Measurements from ENCODE around the gene STON2.

The STON2 gene

DNA sequence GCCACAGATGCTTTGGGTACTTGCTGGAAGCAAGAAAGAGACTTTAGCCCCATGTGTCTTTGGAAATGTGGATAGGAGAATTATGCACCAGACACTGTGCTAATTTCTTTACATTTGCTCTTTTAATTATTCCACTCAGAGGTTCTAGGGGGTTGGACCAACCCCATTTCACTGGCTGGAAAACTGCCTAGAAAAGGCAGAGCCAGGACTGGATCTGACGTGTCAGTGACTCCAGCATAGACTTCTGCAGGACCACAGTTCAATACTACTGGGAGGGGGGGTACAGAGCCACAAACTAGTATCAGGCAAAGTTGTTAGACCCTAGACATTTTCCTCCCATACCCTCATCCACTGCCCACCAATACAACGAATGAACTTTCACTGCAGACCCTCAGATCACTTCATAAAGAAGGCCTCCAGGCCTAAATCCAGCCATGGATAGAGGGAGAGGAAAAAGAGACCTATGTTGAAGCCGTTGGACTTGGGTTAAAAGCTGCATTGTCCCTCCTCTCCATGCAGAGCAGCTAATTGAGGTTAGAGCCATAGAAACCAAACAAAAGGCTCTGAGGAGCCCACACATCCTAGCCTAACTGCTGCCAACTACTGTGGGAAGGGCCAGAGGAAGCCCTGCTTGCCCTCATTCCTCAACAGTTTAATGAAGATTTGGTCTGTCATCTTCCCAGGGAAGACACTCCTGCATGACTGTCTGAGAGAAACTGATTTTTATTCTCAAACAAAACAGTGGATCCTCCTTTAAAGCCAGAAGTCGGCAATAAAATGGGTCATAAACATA lies 68.7 kb downstream of the STON2 start:
- DNase-seq (ENCODE audit: low spot score): no peak

DNA sequence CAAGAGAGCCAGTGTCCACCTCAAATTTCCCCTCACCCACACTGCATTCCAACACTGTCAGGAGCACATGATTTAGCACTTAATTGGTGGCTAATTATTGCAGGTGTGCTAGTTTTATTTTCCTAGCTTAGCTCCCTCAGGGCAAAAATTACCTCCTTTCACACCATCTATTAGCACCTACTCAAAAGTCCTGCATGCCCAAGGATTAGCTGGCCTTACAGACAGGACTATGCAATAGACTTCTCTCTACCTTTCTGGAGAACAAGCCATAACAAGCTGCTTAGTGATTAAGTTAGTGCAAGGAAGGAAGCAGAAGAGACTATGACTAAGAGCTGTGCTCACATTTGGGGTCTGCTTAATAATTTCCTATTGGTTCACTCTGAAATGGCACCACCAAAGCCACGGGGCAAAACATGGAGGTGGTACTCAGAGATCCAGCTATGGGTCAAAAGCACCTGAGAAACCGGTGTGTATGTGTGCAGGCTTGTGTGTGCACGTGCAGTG lies 69.5 kb downstream of the STON2 start:
- no peak for DNase-seq (ENCODE audit: low spot score)

DNA sequence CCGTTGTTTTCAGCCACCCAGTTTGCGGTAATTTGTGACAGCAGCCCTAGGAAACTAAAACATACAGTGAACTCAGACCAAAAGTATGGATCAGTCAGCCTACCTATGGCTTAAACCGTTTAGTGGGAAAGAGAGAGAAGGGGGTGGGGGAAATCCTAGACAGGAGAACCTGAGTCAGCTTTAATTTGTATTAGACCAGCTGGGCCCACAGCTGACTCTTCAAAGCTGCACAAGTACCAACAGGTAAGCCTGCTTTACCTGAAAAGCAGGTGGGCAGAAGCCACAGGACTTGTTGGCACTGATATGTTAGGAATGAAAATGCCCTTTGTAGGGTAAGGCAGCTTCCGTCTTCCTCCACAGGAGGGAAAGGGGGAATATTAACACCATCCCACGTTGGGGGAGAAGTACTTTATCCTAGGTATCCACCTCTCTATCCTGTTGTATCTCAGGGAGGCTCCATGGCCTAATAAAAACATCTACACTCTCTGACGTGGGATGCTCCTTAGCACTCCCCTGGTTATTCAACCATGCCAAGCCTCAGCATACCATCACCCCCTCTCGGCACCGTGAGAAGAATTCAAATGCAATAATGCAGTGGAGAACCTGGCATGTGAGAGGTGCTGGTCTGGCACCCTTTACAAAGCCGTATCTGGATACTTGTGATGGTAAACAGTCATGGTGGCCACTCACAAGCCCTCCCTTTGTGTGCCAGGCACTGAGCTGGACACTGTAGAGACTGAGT lies 70.3 kb downstream of the STON2 start:
- DNase-seq (ENCODE audit: low spot score): no peak

DNA sequence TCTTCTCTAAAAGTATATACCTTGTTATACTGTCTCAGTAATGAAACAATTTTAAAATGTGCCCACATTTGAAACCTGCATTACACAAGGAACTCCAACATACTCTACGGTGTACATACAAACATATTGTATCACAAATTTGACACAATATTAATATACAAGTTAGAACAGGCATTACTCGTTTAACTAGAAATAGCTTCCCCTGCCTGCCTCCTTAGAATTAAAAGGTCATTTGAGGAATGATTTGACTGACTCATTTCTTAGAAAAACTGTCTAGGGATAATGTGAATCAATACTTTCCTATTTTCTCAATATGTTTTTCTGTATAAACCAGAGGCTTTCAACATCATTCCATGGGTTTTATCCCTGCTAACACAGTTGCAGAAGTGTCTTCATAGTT lies 73.7 kb downstream of the STON2 start:
- DNase-seq (ENCODE audit: low spot score): no peak

DNA sequence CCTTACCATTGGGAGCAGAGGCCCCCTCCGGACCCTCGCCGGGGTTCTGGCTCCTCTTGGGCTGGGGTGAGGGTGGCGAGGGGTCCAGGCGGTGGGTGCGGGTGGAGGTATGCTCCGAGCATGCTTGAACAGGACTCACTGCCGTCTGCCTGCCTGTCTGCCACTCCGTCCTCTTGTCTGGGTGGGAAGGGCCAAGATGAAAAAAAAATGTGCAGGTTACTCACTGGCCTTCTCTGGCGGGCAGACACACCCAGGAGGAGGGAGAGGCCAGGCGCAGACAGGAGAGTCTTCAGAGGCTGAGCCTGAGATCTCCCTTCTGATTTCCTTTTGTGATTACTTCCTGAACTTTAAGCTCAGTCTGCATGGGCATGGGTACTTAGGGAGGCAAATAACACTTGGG lies 76.1 kb downstream of the STON2 start:
- DNase-seq (ENCODE audit: low spot score): no peak

DNA sequence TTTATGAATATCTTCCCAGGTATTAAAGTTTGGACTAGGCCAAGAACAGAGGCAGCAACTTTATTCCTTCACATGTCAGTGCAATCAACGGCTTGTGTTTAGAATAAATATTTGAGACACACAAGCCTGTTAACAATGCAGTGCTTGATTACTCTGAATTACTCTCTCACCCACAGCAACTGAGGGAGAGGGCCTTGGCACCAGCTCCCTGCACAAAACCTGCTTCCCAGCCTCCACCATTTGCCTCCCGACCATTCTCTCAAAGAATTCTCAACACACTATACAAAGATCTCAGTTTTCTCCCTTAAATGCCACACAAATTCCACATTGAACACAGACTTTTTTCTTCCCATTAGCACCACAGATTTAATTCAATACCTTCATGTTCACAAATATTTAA lies 77.0 kb downstream of the STON2 start:
- no peak for DNase-seq (ENCODE audit: low spot score)

DNA sequence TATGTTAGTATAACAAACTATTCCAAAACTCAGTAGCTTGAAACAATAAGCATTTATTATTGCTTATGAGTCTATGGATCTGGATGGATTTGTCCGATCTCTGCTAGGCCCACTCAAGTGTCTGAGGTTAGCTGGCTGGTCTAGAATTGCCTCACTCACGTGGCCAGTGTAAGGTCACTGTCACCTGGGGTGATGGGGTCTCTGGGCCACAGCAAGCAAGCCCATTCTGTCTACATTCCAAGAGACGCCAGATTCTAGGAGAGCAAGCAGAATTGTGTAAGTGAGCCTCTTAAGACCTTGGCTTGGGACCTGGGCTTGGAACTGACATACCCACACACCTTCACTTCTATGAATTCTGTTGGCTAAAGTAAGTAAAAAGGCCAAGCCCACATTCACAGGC lies 80.2 kb downstream of the STON2 start:
- DNase-seq (ENCODE audit: low spot score): no peak

DNA sequence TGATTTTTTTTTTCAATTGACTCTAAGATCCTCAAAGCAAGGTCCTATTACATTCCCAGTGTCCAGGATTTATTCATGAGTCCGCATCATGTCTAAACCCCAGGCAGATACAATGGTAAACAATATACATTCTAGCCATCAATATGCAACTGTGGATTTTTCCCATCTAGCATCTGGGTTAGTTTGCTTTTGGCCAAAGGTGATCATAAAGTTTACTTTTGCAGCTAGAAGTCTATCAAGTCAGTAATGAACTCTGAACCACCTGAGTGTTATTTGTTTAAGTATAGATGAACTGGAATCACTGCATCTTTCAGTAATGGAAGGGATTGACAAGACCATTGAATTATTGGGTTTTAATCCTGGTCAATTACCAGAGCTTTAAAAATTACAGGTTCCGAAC lies 80.8 kb downstream of the STON2 start:
- no peak for DNase-seq (ENCODE audit: low spot score)

DNA sequence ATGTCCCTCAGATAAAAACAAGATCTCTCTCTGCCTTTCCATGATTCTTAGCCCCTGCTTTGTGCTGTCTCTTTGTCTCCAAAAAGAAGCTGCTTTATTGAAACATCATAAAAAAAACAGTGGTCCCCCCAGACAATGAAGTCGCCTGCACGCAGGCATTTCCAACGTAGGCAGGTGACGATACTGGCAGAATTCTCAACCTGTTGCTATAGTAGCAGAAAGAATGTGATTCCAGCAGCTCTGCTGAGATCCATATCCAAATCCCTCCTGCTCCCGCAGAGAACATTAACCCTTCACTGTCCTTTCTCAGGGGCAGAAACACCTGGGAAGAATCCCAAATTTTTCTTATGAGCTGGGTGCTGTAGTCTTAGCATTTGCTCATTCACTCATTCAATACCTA lies 84.8 kb downstream of the STON2 start:
- no peak for DNase-seq (ENCODE audit: low spot score)

DNA sequence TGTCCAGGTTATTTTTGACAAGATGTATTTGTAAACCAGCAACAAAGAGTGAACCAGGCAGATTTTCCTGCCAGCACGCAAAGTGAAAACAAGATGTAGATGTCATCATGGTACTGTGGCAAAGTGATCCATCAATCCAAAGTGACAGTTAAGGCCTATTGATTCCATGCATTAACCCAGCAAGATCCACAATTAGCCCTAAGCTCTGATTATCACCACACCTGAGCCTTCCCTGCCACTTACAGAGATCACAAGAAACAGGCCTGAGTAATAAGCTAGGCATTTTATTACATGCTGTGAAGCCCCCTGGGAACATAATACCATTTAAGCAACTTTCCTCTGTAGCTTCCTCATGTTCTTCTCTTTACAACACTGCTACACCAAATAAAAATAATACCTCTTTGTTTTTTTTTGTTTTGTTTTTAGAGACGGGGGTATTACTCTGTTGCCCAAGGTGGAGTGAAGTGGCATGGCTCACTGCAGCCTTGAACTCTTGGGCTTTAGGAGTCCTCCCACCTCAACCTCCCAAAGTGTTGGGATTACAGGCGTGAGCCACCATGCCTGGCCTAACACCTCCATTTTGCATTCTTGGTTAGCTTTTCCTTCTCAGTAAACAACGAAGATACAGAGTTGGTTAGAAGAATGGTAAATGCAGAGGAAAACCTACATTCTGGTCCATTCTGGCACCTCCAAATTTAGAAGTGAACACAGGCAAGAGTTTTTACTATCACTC lies 85.5 kb downstream of the STON2 start:
- no peak for DNase-seq (ENCODE audit: low spot score)

DNA sequence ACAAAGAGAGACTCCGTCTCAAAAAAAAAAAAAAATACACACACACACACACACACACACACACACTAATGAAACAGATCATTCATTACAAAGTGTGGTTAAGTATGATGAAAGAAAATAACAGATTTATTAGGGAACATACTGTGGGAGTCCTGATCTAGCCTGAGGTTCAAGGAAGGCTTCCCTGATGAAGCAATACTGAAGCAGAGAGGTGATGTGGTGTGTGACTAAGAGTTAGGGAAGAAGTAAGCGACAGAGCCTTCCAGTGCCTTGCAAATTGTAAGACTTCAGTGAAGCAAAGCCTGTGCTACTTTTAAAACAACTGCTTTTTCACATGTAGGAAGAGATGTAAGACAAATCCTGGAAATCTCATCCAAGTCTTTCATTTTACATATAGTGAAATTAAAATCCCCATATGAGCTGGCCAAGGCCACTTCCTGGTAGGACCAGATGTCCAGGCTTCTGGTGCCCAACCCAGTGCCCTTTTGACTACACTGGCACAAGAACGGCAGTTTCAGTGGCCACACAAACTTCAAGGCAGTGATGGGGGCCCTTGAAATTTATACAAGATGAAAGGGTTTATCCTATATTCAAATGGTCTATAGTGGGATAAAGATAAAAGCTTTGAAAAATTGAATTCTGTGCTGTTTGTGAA lies 86.2 kb downstream of the STON2 start:
- DNase-seq (ENCODE audit: low spot score): no peak

DNA sequence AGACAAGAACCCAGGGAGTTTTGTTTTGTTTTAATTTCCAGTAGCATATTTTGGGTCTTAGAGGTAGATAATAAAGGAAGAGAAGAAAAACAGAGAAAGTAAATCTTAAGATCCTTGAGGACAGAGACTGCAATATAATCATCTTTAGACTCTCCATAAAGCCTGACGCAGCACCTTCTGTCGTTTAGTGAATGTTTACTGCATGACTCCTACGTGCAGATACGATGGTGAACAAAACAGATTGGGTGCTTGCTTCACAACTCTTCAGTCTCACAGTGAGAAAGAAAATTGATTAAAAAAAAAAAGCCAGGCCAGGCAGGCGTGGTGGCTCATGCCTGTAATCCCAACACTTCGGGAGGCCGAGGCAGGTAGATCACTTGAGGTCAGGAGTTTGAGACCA lies 86.9 kb downstream of the STON2 start:
- DNase-seq (ENCODE audit: low spot score): no peak

DNA sequence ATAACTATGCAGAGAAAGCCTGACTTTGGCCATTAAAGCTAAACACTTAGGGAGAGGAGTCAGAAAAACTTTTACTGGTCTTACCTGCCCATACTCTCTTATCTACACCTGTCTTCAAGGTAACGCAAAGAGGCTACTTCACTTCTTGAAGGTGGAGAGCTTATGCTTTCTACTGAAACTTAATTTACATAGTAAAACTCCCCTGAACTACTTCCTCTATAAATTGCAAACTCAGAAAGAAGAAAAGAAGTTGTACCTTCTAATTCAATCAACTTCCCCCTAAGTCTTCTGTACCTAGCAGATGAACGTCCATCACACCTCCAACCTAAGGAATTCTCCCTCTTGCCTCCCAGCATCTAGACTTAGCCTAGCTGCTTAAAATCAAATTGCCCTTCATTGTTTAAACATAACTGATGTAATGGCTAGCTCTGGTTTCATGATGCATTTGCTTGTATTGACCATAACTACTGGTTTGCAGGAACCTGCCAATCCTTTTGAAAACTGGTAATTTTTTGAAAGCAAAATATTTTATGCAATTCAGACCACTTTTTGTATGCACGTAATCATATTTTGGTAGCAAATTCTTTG lies 87.7 kb downstream of the STON2 start:
- no peak for DNase-seq (ENCODE audit: low spot score)

DNA sequence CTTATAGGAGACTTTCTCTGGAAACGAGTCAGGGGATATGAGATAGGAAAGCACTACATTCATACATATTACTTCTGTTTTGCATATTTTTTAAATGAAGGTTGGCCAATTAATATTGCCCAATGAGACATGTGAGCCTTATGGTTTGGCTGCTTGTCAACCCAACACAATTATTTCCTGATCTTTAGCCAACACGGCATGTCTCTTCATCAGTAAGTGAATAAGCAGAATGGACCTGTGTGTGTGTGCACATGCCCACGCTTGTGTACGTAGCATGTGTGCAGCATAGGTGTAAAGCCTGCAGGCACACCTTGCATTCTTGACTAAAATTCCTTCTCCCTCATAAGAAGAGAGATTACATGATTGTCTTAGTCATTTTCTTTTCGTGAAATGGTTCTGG lies 88.3 kb downstream of the STON2 start:
- no peak for DNase-seq (ENCODE audit: low spot score)

DNA sequence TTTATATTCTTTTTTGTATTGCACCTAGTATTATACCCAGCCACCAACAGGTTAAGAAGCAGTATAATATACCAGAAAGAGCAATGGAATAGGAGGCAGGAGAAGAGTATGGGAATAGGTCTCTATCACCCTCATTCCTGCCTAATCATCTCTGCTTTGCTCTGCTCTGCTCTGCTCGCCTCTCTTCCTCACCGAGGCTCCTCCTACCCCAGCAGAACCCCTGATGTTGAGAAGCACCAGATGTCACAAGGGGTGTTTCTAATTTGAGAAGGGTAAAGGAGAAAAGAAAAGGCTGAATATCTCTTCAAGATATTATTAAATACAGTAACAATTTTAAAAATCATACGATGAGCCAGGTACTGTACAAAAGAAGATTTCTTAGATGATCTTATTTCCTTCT lies 89.0 kb downstream of the STON2 start:
- no peak for DNase-seq (ENCODE audit: low spot score)

DNA sequence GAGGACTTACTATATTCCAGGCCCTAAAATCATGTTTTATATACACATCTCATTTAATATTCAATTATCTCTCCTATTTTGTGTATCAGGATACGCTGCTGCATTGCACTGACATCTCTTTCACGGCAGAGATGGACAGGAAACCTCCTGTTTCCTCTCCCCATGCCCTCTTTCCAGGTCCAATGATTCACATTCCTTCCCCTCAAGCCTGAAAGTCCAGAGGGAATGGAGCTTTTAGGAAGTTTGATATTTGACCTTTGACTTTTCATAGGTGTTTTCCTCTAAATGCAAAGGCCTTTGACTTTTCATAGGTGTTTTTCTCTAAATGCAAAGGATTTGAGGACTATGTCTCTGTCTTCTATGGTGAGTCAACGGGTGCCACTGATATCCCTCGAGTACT lies 89.5 kb downstream of the STON2 start:
- no peak for DNase-seq (ENCODE audit: low spot score)

DNA sequence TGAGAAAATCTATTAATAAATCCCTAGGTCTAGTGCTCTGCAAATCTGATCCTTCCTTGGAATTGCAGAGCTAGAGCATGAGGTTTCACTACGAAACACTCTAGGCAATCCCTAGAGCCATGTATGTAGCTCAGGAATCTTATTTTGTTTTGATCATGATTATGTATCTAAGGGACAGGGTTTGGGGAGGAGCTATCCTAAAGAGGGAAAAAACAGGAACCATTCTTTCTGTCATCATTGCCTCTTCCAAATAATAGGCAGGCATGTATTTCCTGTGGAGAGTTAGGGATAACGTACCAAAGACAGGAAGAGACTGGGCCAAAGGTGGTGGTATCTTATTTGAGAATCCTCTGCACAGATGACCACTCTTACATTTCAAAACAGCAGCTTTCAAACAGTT lies 90.6 kb downstream of the STON2 start:
- DNase-seq (ENCODE audit: low spot score): no peak

DNA sequence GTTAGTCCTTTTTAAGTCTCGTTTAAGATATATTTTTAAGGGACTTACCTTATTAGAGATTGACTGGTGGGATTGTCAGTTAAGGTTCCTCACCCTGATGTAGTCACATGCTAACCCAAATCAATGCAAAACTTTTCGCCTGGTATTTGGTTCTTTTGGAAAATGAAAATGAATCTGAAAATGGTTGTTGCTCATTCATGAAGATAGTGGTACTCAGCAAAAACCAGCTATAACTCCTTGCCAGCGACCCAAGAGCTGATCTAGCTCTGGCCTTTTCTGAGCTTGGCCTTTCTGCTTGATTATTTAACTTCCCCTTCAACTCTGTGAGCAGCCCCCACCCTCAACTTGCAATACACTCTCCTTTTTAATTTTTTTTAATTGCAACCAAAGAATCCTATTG lies 94.4 kb downstream of the STON2 start:
- DNase-seq (ENCODE audit: low spot score): no peak

DNA sequence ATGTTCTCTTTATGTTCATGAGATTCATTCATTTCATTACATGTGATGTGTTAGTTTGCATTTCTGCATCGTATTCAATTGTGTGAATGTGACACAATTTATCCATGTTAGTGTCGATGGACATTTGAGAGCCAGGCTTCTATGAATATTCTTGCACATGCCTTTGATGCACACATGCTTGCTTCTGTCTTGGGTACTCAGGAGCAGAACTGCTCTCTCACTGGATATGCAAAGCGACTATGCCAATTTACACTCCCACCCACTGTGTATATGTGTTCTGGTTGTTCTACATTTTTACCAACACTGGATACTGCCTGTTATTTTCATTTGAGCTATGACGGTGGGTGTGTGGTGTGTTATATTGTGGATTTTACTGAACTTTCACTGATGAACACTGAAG lies 95.1 kb downstream of the STON2 start:
- DNase-seq (ENCODE audit: low spot score): no peak

DNA sequence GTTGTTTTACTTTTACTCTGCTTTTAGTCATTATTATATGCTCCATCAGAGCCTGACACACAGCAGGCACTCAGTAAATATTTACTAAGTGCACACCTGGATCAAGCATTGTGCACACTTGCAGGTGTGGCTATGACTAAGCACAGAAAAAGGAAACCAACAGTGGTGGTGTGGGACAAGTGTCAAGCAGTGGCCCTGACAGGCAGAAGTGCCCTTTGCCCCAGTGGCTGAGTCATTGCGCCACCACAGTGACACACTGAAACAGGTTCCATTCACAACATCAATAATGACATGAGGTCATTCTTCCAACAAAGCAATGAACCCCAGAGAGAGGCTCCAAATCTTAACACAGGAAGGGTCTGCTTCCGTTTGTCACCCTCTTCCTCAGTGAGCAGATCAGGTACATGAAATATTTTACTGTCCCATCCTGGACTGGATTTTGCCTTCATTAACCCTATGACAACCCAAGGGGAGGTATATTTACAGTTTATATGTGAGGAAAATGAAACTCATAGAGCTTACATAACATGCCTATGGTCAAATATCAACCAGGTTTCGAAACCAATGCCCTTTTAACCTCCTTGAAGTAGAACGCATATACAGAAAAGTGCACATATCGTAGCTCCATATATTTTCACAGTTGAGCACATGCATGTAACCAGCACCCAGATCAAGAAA lies 96.7 kb downstream of the STON2 start:
- DNase-seq (ENCODE audit: low spot score): peak; percentile 6

DNA sequence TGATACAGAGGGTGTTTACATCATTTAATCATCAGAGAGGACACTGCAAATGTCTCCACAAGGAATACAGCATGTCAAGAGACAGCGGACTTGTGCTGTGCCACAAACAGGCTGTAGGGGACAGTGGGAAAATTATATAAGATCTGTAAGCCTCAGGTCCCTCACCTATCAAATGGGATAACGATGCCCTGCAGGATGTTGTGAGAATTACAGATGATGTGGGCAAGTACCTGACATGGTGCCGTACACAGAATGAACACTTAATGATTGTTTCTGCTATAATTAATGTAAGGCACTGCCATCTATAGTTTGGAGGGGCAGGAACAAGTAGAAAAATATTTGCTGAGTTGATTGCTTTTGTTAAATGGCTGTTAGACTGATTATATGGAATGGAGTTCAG lies 97.5 kb downstream of the STON2 start:
- no peak for DNase-seq (ENCODE audit: low spot score)
